Ovary (tissue), 9 donors: ENCODE data around the gene GOLGA6L22. TPM values are rescaled to one million over a fixed set of nuclear protein-coding genes. Genes with fewer than 3 reads are reported as not detected.
"Not testable (repeated sequence)": the region's sequence is repeated elsewhere in the genome, so short reads cannot be mapped to it uniquely, and the experiment has no call there.

Experiments
- DNase-seq, 5 donors: peaks; one replicate each; pipeline ENCODE4 v3.0.0-alpha.2; 2019 to 2020
- H3K27ac ChIP-seq, 2 donors: fragments of 200-600 bp; one replicate each; pipeline versions ENCODE4 v1.5.1 to v1.8.0; 2019 to 2022
- H3K27me3 ChIP-seq: fragments of 200-600 bp; one replicate; pipeline ENCODE4 v1.8.0; 2022
- H3K36me3 ChIP-seq: fragments of 200-600 bp; sonication (generic); one replicate; pipeline ENCODE4 v1.5.1; 2019
- H3K4me1 ChIP-seq: one replicate; pipeline ENCODE4 v1.8.1; 2013; ENCODE audit warnings: mild to moderate bottlenecking, moderate library complexity; ENCODE audit not compliant: insufficient read depth
- H3K4me3 ChIP-seq: fragments of 200-600 bp; sonication (generic); one replicate; pipeline ENCODE4 v1.5.1; 2017
- H3K9me3 ChIP-seq, 2 donors: fragments of 200-600 bp in 1 of 2; sonication (generic) in 1 of 2; one replicate each; pipeline versions ENCODE4 v1.5.1 to v1.8.1; 2013 to 2019; ENCODE audit warnings: mild to moderate bottlenecking in 1 of 2, moderate library complexity in 1 of 2
- WGBS, 3 donors: extraction: QIAGEN DNeasy Blood & Tissue Kit in 1 of 3; methylation state at CpG; one replicate each; pipeline versions ENCODE4 v1.1.5 to v1.1.7; 2013 to 2017; 5-methylcytosine and 5-hydroxymethylcytosine counted together
- intact Hi-C, 4 donors: fragments of 100-400 bp; cut with DNase I; formaldehyde crosslinking; loops; one replicate each; pipeline versions ENCODE4 v1.11.0 to v1.15.1; 2022 to 2023
- polyA plus RNA-seq, 2 donors: library from polyadenylated mRNA; stranded (reverse); fragments of 200-250 nt in 1 of 2; fragments of 350-450 nt in 1 of 2; fragmentation: Illumina TruSeq in 1 of 2; extraction: RNeasy Lipid Tissue Mini Kit (QIAGEN cat#74804) in 1 of 2; gene quantifications; one replicate each; pipeline ENCODE4 v1.2.3, GENCODE V29; 2013 to 2014
- small RNA-seq: library from RNA; depleted of rRNA; stranded (forward); fragments of <200 nt; gene quantifications from one replicate; pipeline ENCODE3, GENCODE V24; 2016
- total RNA-seq, 7 donors: library from RNA; depleted of rRNA in 2 of 7; stranded (reverse); fragments of >200 nt in 2 of 7; fragmentation: NEBNext Ultra II Directional in 3 of 7; extraction: Animal tissue kit (Norgen Biotek cat#: 25700) in 3 of 7; gene quantifications; one replicate each; pipeline versions ENCODE4 v1.1.0 to v1.2.4, GENCODE V29; 2016 to 2023
- donor health status: DM: no; HTN: no; CAD: no; lungs with moderate emphysema.
- donor health status: DM: no; HTN: no; CAD: no.
- donor health status: Bipolar disorder and iron deficiency.
- donor health status: DM: yes; HTN: yes; CAD: no.
- donor health status: DM: no; HTN: no; CAD: no.
- donor health status: DM: yes; HTN: yes; CAD: no.

Gene GOLGA6L22
- total and polyA plus RNA-seq, 9 donors = not detected

- H3K27me3 ChIP-seq, intact Hi-C loops, H3K4me3 ChIP-seq, H3K9me3 ChIP-seq, H3K36me3 ChIP-seq, H3K27ac ChIP-seq, DNase-seq, H3K4me1 ChIP-seq: not testable (repeated sequence)
- 100% methylated on average over 2 of the region's 10 CpGs; no CpG with 5 or more reads in 2 of the 3 donors for WGBS, 3 donors
These were observed 43.6 kb downstream of the GOLGA6L22 start for GRCh38 chr15:22502272-22502671.

DNA sequence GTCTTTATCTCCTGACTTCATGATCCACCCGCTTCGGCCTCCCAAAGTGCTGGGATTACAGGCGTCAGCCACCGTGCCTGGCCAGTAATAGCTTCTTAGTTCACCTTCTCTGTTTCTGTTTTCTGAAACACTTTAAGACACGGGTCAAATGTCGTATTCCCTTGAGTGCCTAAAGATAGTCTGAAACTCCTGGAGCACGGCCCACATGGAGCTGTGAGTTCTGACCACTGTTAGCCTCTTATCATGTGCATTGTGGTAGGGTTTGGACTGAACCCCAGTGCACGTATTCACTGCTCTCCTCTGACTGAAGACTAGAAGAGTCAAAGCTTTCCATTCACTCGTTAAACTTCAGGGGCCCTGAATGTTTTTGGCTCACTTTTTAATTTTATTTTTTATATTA is 48.3 kb downstream of the GOLGA6L22 start:
- H3K4me1 ChIP-seq, DNase-seq, H3K36me3 ChIP-seq, H3K27me3 ChIP-seq, H3K27ac ChIP-seq, H3K9me3 ChIP-seq, H3K4me3 ChIP-seq, intact Hi-C loops: not testable (repeated sequence)
- 90 to 100% (median 92%) methylated on average over 1 to 6 of the region's 9 CpGs for whole genome bisulfite sequencing, 3 donors

DNA sequence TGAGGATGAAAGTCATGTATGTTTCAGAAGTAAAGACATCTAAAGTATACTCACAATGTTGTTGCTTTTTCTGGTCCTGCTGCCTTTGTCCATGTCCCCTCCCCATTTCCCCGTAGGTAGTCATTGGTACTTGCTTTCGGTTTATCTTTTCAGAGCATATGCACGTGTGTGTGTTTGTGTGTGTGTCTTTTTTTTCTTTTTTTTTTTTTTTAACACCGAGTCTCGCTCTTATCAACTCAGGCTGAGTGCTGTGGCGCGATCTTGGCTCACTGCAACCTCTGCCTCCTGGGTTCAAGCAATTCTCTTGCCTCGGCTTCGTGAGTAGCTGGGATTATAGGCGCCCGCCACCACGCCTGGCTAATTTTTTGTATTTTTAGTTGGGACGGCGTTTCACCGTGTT is 57.4 kb downstream of the GOLGA6L22 start:
- H3K4me3 ChIP-seq, intact Hi-C loops, H3K27ac ChIP-seq, H3K9me3 ChIP-seq, H3K27me3 ChIP-seq, H3K36me3 ChIP-seq, DNase-seq, H3K4me1 ChIP-seq: not testable (repeated sequence)
- whole genome bisulfite sequencing, 3 donors = 92 to 100% (median 96%) methylated on average over 1 to 9 of the region's 15 CpGs

Small RNA genes within 50 kb of the gene (small RNA-seq; reads per million reads assigned to genes)
- not detected for gene RN7SL545P
